Activated naive CD8-positive, alpha-beta T cell treated with anti-CD3 and anti-CD28 coated beads, Interleukin-2, amount 10 ng/mL, durations not matched to agents 7 days and 5 days (primary cell): ENCODE data around the gene EPHA6. TPM values are rescaled to one million over a fixed set of nuclear protein-coding genes. Genes with fewer than 3 reads are reported as not detected.

Source experiments
- ATAC-seq: fragments of 150-1000 bp; cut with Tn5 transposase; one replicate; pipeline ENCODE4 v1.10.0; 2021; ENCODE audit warnings: low read depth, moderate library complexity
- POLR2A ChIA-PET: fragments of 350-600 bp; sonication (Branson Sonifier 250); formaldehyde crosslinking; loops from one replicate; lab custom pipeline; 2021; ENCODE audit warnings: antibody characterized with exemption; lab: Charles Lee
- DNase-seq: peaks from one replicate; pipeline ENCODE4 v3.0.0; 2021
- H3K27ac Mint-ChIP-seq: one replicate; pipeline ENCODE4 v1.8.0; 2022; ENCODE audit warnings: mild to moderate bottlenecking, mixed read lengths
- H3K27me3 Mint-ChIP-seq: one replicate; pipeline ENCODE4 v1.8.0; 2022; ENCODE audit warnings: mild to moderate bottlenecking, moderate library complexity, mixed read lengths
- H3K36me3 Mint-ChIP-seq: one replicate; pipeline ENCODE4 v1.8.0; 2021; ENCODE audit warnings: mild to moderate bottlenecking, mixed read lengths
- H3K4me1 Mint-ChIP-seq: one replicate; pipeline ENCODE4 v1.8.0; 2021; ENCODE audit warnings: mixed read lengths
- H3K4me3 Mint-ChIP-seq: one replicate; pipeline ENCODE4 v1.8.0; 2022; ENCODE audit warnings: mild to moderate bottlenecking, moderate library complexity, mixed read lengths
- H3K9me3 Mint-ChIP-seq: one replicate; pipeline ENCODE4 v1.8.0; 2021; ENCODE audit warnings: mixed read lengths
- total RNA-seq, 2 experiments: library from RNA; stranded (reverse); gene quantifications; one replicate each; pipeline ENCODE4 v1.2.3, GENCODE V29; 2021

The EPHA6 gene
- not detected for total RNA-seq

DNA sequence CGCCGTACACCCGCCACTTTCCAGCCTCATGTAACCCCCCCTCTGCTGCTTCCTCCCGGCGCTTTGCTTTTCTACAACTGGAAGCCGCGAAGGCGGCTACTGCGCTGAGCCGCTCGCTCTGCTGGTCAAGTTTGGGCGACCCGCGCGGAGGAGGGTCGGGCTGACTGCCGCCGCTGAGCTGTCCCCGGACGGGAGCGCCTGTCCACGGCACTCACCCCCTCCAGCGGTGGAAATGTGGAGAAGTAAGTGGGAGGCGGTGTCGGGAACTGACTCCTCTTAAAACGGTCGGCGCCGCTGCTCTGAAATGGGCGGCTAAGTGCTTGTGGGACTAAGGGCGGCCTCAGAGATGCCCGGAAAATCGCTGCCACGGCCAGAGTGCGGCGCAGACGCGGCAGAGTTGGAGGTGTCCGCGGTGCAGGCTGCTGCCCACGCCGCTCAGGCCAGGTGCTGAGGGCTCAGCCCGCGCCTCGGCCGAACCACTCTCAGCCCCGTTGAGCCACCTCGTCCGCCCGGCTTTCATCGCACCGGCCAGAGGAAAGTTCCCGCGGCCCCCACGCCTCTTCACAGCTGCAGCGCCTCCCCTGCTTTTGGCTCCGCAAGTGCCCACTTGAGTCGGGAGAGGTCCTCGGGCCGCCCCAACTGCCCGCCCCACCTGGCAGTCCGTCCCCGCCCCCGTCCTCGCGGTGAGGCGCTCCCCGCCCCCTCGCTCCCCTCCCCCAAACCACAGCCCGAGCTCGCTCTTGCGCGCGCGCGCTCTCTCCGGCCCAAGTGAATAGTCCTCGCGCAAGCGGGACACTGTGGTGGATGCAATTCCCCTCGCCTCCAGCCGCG is at the start of gene EPHA6:
TSS of gene EPHA6 (plus strand) at position 775 of the 831 bp plus-strand sequence.
- Mint-ChIP-seq H3K27me3 (peaks cover 26% of the 10 kb centered on the region), H3K4me3 (peak within 1 kb of the TSS; percentile 61), H3K9me3 (no peaks in the 10 kb centered on the region), H3K4me1 (peaks cover 4% of the 10 kb centered on the region), H3K36me3 (no peaks in the 10 kb centered on the region), H3K27ac (no peak within 1 kb of the TSS)
- ATAC-seq = peak; percentile 10
- POLR2A ChIA-PET = interaction anchor here (0.6 kb wide), 1 partner anchor 1948 kb away, joined by 3 read pairs; no protein-coding TSS in a partner anchor
- peak; percentile 41 for DNase-seq

DNA sequence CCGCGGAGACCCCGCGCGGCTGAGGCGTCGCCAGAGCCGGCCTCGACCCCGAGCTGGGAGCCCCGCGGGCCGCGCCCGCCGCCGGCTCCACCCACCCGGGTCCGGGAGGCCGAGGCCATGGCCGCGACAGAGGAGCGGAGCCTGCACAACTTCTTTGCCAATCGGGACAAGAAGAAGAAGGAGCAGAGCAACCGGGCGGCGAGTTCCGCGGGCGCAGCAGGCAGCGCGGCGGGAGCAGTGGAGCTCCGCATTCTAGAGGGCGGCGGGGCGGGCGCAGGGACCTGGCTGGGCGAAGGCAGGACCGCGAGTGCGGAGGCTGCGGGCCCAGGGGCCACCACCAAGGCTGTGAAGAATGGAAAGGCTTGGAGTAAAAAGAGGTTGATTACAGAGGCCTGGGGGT is 37.6 kb upstream of the EPHA6 start:
- DNase-seq (no peak), ATAC-seq (no peak)
- POLR2A ChIA-PET = no interaction called here
- no peak overlapping the region for H3K27ac Mint-ChIP-seq
- H3K4me3 Mint-ChIP-seq = no peak overlapping the region
- H3K36me3 Mint-ChIP-seq = no peaks in the 10 kb centered on the region
- peaks cover 17% of the 10 kb centered on the region for H3K9me3 Mint-ChIP-seq
- no peaks in the 10 kb centered on the region for H3K4me1 Mint-ChIP-seq
- no peaks in the 10 kb centered on the region for H3K27me3 Mint-ChIP-seq

- POLR2A ChIA-PET = no interaction called here
- Mint-ChIP-seq H3K4me1 (no peaks in the 10 kb centered on the region), H3K36me3 (no peaks in the 10 kb centered on the region), H3K27ac (no peak overlapping the region), H3K27me3 (no peaks in the 10 kb centered on the region), H3K9me3 (peaks cover 13% of the 10 kb centered on the region), H3K4me3 (no peak overlapping the region)
- ATAC-seq (no peak), DNase-seq (no peak)
These were observed 34.6 kb upstream of the EPHA6 start for GRCh38 chr3:96779810-96780209.

- Mint-ChIP-seq H3K27ac (no peak overlapping the region), H3K9me3 (peaks cover 3% of the 10 kb centered on the region), H3K27me3 (no peaks in the 10 kb centered on the region), H3K36me3 (no peaks in the 10 kb centered on the region), H3K4me1 (no peaks in the 10 kb centered on the region), H3K4me3 (no peak overlapping the region)
- POLR2A ChIA-PET = no interaction called here
- DNase-seq = no peak
- ATAC-seq = no peak
These were observed 18.3 kb upstream of the EPHA6 start for GRCh38 chr3:96796101-96796500.

DNA sequence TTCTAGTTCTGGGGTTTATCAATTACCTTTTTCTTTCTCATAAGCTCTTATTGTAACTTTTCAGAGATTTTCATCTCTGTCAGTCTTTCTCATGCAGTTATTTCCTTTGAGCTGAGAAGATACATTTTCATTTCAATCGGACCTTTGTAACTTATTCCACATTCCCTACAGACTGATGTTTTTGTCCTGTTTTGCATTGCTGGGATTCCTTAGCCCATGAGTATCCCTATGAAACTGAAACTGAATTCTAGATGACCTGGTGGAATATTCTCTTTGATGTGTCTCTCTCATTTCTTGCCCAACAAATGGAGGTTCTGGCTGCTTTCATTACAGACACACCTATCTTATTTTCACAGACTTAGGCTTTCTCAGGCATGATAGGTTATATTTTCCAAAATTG is 10.5 kb upstream of the EPHA6 start:
- DNase-seq (no peak), ATAC-seq (no peak)
- no peak overlapping the region for H3K27ac Mint-ChIP-seq
- POLR2A ChIA-PET = no interaction called here
- no peaks in the 10 kb centered on the region for H3K9me3 Mint-ChIP-seq
- H3K27me3 Mint-ChIP-seq = no peaks in the 10 kb centered on the region
- no peaks in the 10 kb centered on the region for H3K36me3 Mint-ChIP-seq
- no peak overlapping the region for H3K4me3 Mint-ChIP-seq
- no peaks in the 10 kb centered on the region for H3K4me1 Mint-ChIP-seq

- no peaks in the 10 kb centered on the region for H3K9me3 Mint-ChIP-seq
- POLR2A ChIA-PET = no interaction called here
- H3K4me1 Mint-ChIP-seq = no peaks in the 10 kb centered on the region
- DNase-seq = no peak
- ATAC-seq = no peak
- no peaks in the 10 kb centered on the region for H3K27me3 Mint-ChIP-seq
- no peak overlapping the region for H3K4me3 Mint-ChIP-seq
- no peaks in the 10 kb centered on the region for H3K36me3 Mint-ChIP-seq
- H3K27ac Mint-ChIP-seq = no peak overlapping the region
These were observed 8.1 kb upstream of the EPHA6 start for GRCh38 chr3:96806341-96806740.

DNA sequence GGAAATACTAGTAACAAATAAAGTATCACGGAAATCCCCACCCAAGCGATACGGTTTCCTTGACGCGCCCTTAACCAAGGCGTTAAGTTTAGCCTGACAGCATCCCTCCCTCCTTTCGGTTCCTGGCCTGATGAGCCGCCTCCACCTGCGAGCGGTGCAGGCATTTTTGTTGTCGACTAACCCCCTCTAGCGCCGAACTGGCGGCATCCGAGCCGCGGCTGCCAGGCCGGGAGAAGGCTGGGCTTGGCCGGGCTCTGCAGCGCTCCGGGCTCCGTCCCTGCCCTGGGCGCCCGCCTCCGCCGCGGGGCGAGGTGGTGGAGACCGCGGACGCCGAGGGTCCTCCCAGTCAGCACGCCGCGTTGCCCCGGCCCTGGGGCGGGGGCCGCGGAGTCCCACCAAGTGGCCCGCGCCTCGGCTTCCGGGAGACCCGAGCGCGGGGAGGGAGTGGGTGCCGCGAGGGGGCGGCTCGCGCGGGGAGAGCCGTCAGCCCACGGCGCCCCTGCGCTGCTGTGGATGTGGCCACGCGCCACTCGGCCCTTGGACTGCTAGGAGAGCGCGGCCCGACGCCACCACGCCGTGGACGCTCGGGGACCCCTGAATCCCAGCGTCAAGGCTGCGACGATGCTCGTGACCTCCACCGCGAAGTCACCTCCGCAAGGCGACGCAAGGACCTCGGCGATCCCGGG is 1.1 kb upstream of the EPHA6 start:
- Mint-ChIP-seq H3K4me1 (peaks cover 4% of the 10 kb centered on the region), H3K27ac (no peak overlapping the region), H3K4me3 (peak overlapping the region; percentile 61), H3K9me3 (no peaks in the 10 kb centered on the region), H3K36me3 (no peaks in the 10 kb centered on the region), H3K27me3 (peaks cover 26% of the 10 kb centered on the region)
- ATAC-seq (peak; percentile 95), DNase-seq (peak; percentile 71)
- POLR2A ChIA-PET = no interaction called here

DNA sequence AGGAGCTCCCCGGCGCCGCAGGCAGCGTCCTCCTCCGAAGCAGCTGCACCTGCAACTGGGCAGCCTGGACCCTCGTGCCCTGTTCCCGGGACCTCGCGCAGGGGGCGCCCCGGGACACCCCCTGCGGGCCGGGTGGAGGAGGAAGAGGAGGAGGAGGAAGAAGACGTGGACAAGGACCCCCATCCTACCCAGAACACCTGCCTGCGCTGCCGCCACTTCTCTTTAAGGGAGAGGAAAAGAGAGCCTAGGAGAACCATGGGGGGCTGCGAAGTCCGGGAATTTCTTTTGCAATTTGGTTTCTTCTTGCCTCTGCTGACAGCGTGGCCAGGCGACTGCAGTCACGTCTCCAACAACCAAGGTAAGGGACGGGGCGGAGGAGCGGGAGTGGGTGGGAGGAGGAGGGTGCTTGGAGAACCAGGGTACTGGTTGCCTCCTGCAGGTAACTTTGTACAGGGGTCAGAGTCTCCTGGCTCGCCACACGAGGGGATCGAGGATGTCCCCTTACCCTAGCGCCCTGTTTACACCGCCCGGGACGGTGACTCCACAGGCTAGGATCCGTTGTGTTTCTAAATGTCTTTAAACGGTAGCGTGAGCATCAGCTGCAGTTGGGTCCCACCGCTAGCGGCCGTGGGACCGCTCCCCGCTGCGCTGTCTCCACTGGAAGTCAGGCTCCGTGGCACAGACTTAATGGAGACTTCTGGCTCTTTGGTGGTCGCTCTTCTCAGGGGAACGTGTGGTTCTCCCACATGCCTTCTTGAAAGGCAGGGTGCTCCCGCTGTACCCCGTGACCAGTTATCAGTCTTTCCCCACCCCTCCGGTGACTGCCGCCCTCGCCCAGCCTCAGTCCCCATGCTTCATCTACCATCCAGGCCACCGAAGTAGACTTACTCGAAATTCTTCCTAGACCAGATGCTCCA is 515 bp downstream of the EPHA6 start:
- H3K4me1 Mint-ChIP-seq = peaks cover 4% of the 10 kb centered on the region

DNA sequence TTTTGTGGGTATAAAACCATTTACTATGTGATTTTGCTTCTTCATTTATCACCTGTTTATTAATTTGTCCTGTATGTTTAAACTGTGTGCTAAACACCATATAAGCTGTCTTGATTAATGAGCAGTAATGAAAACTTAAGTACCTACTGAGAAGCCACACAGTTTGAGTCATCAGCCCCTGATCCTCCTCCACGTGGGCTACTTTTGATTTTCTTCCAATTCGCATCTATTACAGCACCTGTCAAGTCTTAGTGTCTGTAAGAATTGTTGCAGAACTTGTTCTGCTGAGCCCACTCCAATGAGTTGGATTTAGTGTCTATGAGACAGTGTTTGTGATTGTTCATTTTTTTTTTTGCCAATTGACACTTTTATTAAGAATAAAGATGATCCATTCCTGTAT is 16.8 kb downstream of the EPHA6 start:
- no peak overlapping the region for H3K4me3 Mint-ChIP-seq
- no peak for ATAC-seq
- DNase-seq = no peak
- H3K27ac Mint-ChIP-seq = no peak overlapping the region
- POLR2A ChIA-PET = no interaction called here
- H3K9me3 Mint-ChIP-seq = peaks cover 2% of the 10 kb centered on the region
- no peaks in the 10 kb centered on the region for H3K27me3 Mint-ChIP-seq
- no peaks in the 10 kb centered on the region for H3K4me1 Mint-ChIP-seq
- H3K36me3 Mint-ChIP-seq = no peaks in the 10 kb centered on the region

More for the DNA sequence above, 515 bp downstream of the EPHA6 start:
- no peak for DNase-seq
- no peak for ATAC-seq
- POLR2A ChIA-PET = no interaction called here
- Mint-ChIP-seq H3K4me3 (peak overlapping the region; percentile 25), H3K27ac (no peak overlapping the region), H3K27me3 (peaks cover 26% of the 10 kb centered on the region), H3K36me3 (no peaks in the 10 kb centered on the region), H3K9me3 (no peaks in the 10 kb centered on the region)

GRCh38 chr3:96833301-96833700 is 18.9 kb downstream of the EPHA6 start:
- no peak overlapping the region for H3K27ac Mint-ChIP-seq

GRCh38 chr3:96836153-96836915 is 21.9 kb downstream of the EPHA6 start:
- peaks cover 2% of the 10 kb centered on the region for H3K9me3 Mint-ChIP-seq
- no peaks in the 10 kb centered on the region for H3K4me1 Mint-ChIP-seq
- POLR2A ChIA-PET = no interaction called here
- ATAC-seq (no peak), DNase-seq (no peak)
- no peak overlapping the region for H3K4me3 Mint-ChIP-seq
- H3K36me3 Mint-ChIP-seq = no peaks in the 10 kb centered on the region
- no peak overlapping the region for H3K27ac Mint-ChIP-seq
- no peaks in the 10 kb centered on the region for H3K27me3 Mint-ChIP-seq

More at GRCh38 chr3:96833301-96833700, 18.9 kb downstream of the EPHA6 start:
- peaks cover 2% of the 10 kb centered on the region for H3K9me3 Mint-ChIP-seq
- POLR2A ChIA-PET = no interaction called here
- H3K36me3 Mint-ChIP-seq = no peaks in the 10 kb centered on the region
- H3K27me3 Mint-ChIP-seq = no peaks in the 10 kb centered on the region
- no peak for ATAC-seq
- no peak for DNase-seq
- H3K4me1 Mint-ChIP-seq = no peaks in the 10 kb centered on the region
- H3K4me3 Mint-ChIP-seq = no peak overlapping the region

DNA sequence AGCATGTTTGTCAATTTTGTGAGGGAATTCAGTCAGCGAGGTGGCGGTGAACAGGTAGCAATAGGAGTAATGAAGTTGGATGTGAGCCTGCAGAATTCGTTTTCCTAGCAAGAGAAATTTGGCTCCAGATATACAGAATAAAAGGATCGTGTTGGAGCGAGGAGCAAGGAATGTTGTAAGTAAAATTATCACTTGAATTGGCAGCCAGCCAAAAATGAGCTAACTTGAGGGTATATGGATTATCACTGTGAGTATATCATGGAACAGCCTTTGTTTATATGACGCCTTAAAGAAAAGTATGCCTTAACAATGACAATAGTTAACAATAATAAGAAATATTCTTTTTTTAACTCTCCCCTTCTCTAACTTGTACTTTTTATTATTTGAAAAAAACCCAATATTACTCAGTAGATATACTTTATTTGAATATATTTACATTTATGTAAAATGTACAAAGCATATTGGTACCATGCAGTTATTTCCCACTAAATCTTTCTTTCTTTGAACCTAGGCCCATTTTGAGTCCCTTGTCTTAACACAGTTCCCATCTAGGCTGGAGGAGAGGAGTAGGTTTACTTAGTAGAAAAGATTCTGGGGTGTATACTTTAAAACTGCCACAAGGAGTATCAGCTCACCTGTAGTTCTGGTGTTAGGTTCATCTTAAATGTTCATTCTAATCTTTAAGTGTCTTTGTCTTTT is 29.3 kb downstream of the EPHA6 start:
- Mint-ChIP-seq H3K27me3 (no peaks in the 10 kb centered on the region), H3K4me1 (no peaks in the 10 kb centered on the region), H3K36me3 (no peaks in the 10 kb centered on the region), H3K9me3 (no peaks in the 10 kb centered on the region), H3K27ac (no peak overlapping the region), H3K4me3 (no peak overlapping the region)
- ATAC-seq = no peak
- DNase-seq = no peak
- POLR2A ChIA-PET = no interaction called here
